COLO668 (cell line): Measurements from ENCODE around the gene SLC24A3.

ENCODE experiments used
- DNase-seq: peaks from one replicate; lab custom pipeline; 2025; ENCODE audit not compliant: unreplicated experiment; lab: John Stamatoyannopoulos, UW

Gene SLC24A3

GRCh38 chr20:19336631-19337030 lies 124.2 kb downstream of the SLC24A3 start:
- DNase-seq, result no peak

GRCh38 chr20:19338380-19338779 lies 125.9 kb downstream of the SLC24A3 start:
- DNase-seq, result no peak

GRCh38 chr20:19338960-19339359 lies 126.5 kb downstream of the SLC24A3 start:
- no peak for DNase-seq

GRCh38 chr20:19341348-19342053 lies 129.1 kb downstream of the SLC24A3 start:
- DNase-seq, result no peak

GRCh38 chr20:19344341-19344740 lies 131.9 kb downstream of the SLC24A3 start:
- DNase-seq, result no peak

GRCh38 chr20:19347943-19348456 lies 135.6 kb downstream of the SLC24A3 start:
- DNase-seq, result no peak

- DNase-seq, result no peak
Measured at GRCh38 chr20:19348582-19348981, 136.1 kb downstream of the SLC24A3 start.

GRCh38 chr20:19349879-19350278 lies 137.4 kb downstream of the SLC24A3 start:
- DNase-seq, result no peak

- DNase-seq, result no peak
Measured at GRCh38 chr20:19351542-19351941, 139.1 kb downstream of the SLC24A3 start.

GRCh38 chr20:19354950-19355349 lies 142.5 kb downstream of the SLC24A3 start:
- no peak for DNase-seq

GRCh38 chr20:19361790-19362189 lies 149.3 kb downstream of the SLC24A3 start:
- no peak for DNase-seq

- DNase-seq, result no peak
Measured at GRCh38 chr20:19363476-19363875, 151.0 kb downstream of the SLC24A3 start.

- DNase-seq, result no peak
Measured at GRCh38 chr20:19367591-19367990, 155.1 kb downstream of the SLC24A3 start.

- DNase-seq, result no peak
Measured at GRCh38 chr20:19368351-19368750, 155.9 kb downstream of the SLC24A3 start.

- DNase-seq, result no peak
Measured at GRCh38 chr20:19370076-19371075, 157.9 kb downstream of the SLC24A3 start.

- no peak for DNase-seq
Measured at GRCh38 chr20:19371112-19371511, 158.7 kb downstream of the SLC24A3 start.

- no peak for DNase-seq
Measured at GRCh38 chr20:19374216-19374615, 161.8 kb downstream of the SLC24A3 start.

- DNase-seq, result no peak
Measured at GRCh38 chr20:19375395-19375794, 163.0 kb downstream of the SLC24A3 start.

- DNase-seq, result no peak
Measured at GRCh38 chr20:19375801-19376200, 163.4 kb downstream of the SLC24A3 start.

GRCh38 chr20:19376451-19377229 lies 164.2 kb downstream of the SLC24A3 start:
- no peak for DNase-seq

- DNase-seq, result no peak
Measured at GRCh38 chr20:19378058-19378457, 165.6 kb downstream of the SLC24A3 start.
